HCT116 (cell line): Measurements from ENCODE around the gene CLEC3B. TPM values are rescaled to one million over a fixed set of nuclear protein-coding genes. Genes with fewer than 3 reads are reported as not detected.

Experiments used
- ATAC-seq: fragments of 200-7000 bp; cut with Tn5 transposase; 2 replicates; pipeline ENCODE4 v1.9.1; 2020; ENCODE audit warnings: mild to moderate bottlenecking, moderate library complexity
- BruUV-seq: library from RNA; stranded (reverse); fragments of 400-500 nt; replicated peaks from 2 replicates; lab custom pipeline; 2021; lab: Mats Ljungman, UMichigan
- CTCF ChIA-PET: fragments of 300-600 bp; sonication (Branson Sonifier 250); formaldehyde crosslinking; loops from one replicate; lab custom pipeline; 2021; ENCODE audit warnings: antibody characterized with exemption; lab: Charles Lee
- POLR2A ChIA-PET: fragments of 300-600, 350-600 bp; sonication (Branson Sonifier 250); formaldehyde crosslinking; loops from one replicate; lab custom pipeline; 2021; ENCODE audit warnings: antibody characterized with exemption; lab: Charles Lee
- RAD21 ChIA-PET, 2 experiments: fragments of 300-600 bp; sonication (Branson Sonifier 250); formaldehyde crosslinking; loops; one replicate each; lab custom pipeline; 2023; ENCODE audit warnings: low total read pairs in 2 of 2; ENCODE audit not compliant: uncharacterized antibody in 2 of 2, unreplicated experiment in 2 of 2, low non-redundant PET in 1 of 2; lab: Charles Lee
- DNase-seq: peaks from one replicate; pipeline ENCODE4 v3.0.0-alpha.2; 2010; ENCODE audit warnings: low read depth, low spot score
- H2AFZ ChIP-seq: fragments of 200-600 bp; shearing (Covaris generic), sonication (generic); 2 replicates; pipeline ENCODE4 v1.6.1; 2017; ENCODE audit warnings: low read depth, mixed run types, mixed read lengths, antibody characterized with exemption, low read length; ENCODE audit not compliant: poor library complexity, severe bottlenecking
- H3K27ac ChIP-seq: 2 replicates; pipeline ENCODE4 v1.5.1; 2012; ENCODE audit warnings: low read depth, low read length
- H3K27me3 ChIP-seq: fragments of 200-600 bp; sonication (generic); 2 replicates; pipeline ENCODE4 v1.6.1; 2016; ENCODE audit warnings: mixed run types, low read length, mixed read lengths; ENCODE audit not compliant: insufficient read depth
- H3K36me3 ChIP-seq, 2 experiments: fragments of 200-500 bp in 1 of 2; fragments of 200-600 bp in 1 of 2; sonication (Bioruptor generic) in 1 of 2; sonication (generic) in 1 of 2; 2 replicates each; pipeline versions ENCODE4 v1.5.1 to v1.6.1; 2014 to 2016; ENCODE audit warnings: low read length in 2 of 2, inconsistent platforms in 1 of 2, mixed read lengths in 1 of 2, mixed run types in 1 of 2; ENCODE audit not compliant: insufficient read depth in 2 of 2, control insufficient read depth in 1 of 2
- H3K4me1 ChIP-seq, 2 experiments: fragments of 200-600 bp in 1 of 2; sonication (generic) in 1 of 2; 2 replicates each; pipeline versions ENCODE4 v1.5.1 to v1.6.1; 2012 to 2017; ENCODE audit warnings: low read length in 2 of 2, inconsistent platforms in 1 of 2, mild to moderate bottlenecking in 1 of 2, mixed read lengths in 1 of 2, mixed run types in 1 of 2, moderate library complexity in 1 of 2; ENCODE audit not compliant: insufficient read depth in 2 of 2, control insufficient read depth in 1 of 2
- H3K4me2 ChIP-seq: fragments of 200-600 bp; sonication (generic); 2 replicates; pipeline ENCODE4 v1.6.1; 2017; ENCODE audit warnings: mixed run types, low read length, mixed read lengths
- H3K4me3 ChIP-seq, 2 experiments: fragments of 200-600 bp in 1 of 2; sonication (generic) in 1 of 2; replicated peaks in 1 of 2; 2 replicates each; pipeline ENCODE4 v1.5.1; 2011 to 2016; ENCODE audit warnings: low read length in 2 of 2, control low read depth in 1 of 2, low read depth in 1 of 2, mild to moderate bottlenecking in 1 of 2, mixed read lengths in 1 of 2, mixed run types in 1 of 2
- H3K79me2 ChIP-seq: fragments of 200-600 bp; sonication (generic); 2 replicates; pipeline ENCODE4 v1.6.1; 2017; ENCODE audit warnings: mild to moderate bottlenecking, mixed run types, low read length, moderate library complexity, mixed read lengths; ENCODE audit not compliant: insufficient read depth
- H3K9ac ChIP-seq: fragments of 200-600 bp; sonication (generic); 2 replicates; pipeline ENCODE4 v1.6.1; 2016; ENCODE audit warnings: low read length, mixed read lengths
- H3K9me2 ChIP-seq: fragments of 200-600 bp; sonication (generic), shearing (Covaris generic); 2 replicates; pipeline ENCODE4 v1.6.1; 2017; ENCODE audit warnings: mixed run types, mild to moderate bottlenecking, moderate library complexity; ENCODE audit not compliant: insufficient read depth
- H3K9me3 ChIP-seq, 2 experiments: fragments of 200-500 bp in 1 of 2; fragments of 200-600 bp in 1 of 2; sonication (Bioruptor generic) in 1 of 2; sonication (generic) in 1 of 2; 2 replicates each; pipeline ENCODE4 v1.6.1; 2014 to 2017; ENCODE audit warnings: low read length in 2 of 2, mixed read lengths in 2 of 2, inconsistent platforms in 1 of 2, low read depth in 1 of 2, mild to moderate bottlenecking in 1 of 2, mixed run types in 1 of 2, moderate library complexity in 1 of 2; ENCODE audit not compliant: control insufficient read depth in 1 of 2, insufficient read depth in 1 of 2
- H4K20me1 ChIP-seq: fragments of 200-600 bp; sonication (generic), shearing (Covaris generic); 2 replicates; pipeline ENCODE4 v1.6.1; 2017; ENCODE audit warnings: mixed run types, mild to moderate bottlenecking, moderate library complexity; ENCODE audit not compliant: insufficient read depth
- EGR1 ChIP-seq: IDR thresholded peaks from 2 replicates; pipeline ENCODE4 v1.6.1; 2012; ENCODE audit warnings: low read depth
- EZH2 ChIP-seq: fragments of 200-600 bp; sonication (generic); IDR thresholded peaks from 2 replicates; pipeline ENCODE4 v1.6.1; 2017; ENCODE audit warnings: antibody characterized with exemption, mixed run types
- FOSL1 ChIP-seq: IDR thresholded peaks from 2 replicates; pipeline ENCODE4 v1.6.1; 2012; ENCODE audit warnings: low read depth
- POLR2A ChIP-seq: IDR thresholded peaks from 2 replicates; pipeline ENCODE4 v1.7.0; 2011; ENCODE audit warnings: borderline replicate concordance; ENCODE audit not compliant: insufficient read depth, insufficient read length; ENCODE audit errors: extremely low read depth
- POLR2AphosphoS5 ChIP-seq: IDR thresholded peaks from 2 replicates; pipeline ENCODE4 v1.6.1; 2011; ENCODE audit warnings: mild to moderate bottlenecking, low read depth, low read length, moderate library complexity
- RAD21 ChIP-seq: IDR thresholded peaks from 2 replicates; pipeline ENCODE4 v1.6.1; 2012; ENCODE audit warnings: low read depth, mild to moderate bottlenecking
- SIN3A ChIP-seq: IDR thresholded peaks from 2 replicates; pipeline ENCODE4 v1.6.1; 2012; ENCODE audit warnings: low read depth
- SP1 ChIP-seq: IDR thresholded peaks from 2 replicates; pipeline ENCODE4 v1.6.1; 2012; ENCODE audit warnings: low read depth
- TCF7L2 ChIP-seq: IDR thresholded peaks from 2 replicates; pipeline ENCODE4 v1.7.0; 2011; ENCODE audit warnings: borderline replicate concordance, inconsistent platforms; ENCODE audit not compliant: insufficient read depth, insufficient read length; ENCODE audit errors: extremely low read depth
- YY1 ChIP-seq: IDR thresholded peaks from 2 replicates; pipeline ENCODE4 v1.6.1; 2011; ENCODE audit warnings: low read length, low read depth, moderate library complexity, mild to moderate bottlenecking; ENCODE audit not compliant: insufficient replicate concordance; ENCODE audit errors: extremely low read depth
- intact Hi-C: fragments of 100-400 bp; cut with micrococcal nuclease; formaldehyde crosslinking; loops from 2 replicates; pipeline ENCODE4 v1.10.0; 2022
- total RNA-seq: library from RNA; stranded (reverse); gene quantifications from one replicate; pipeline ENCODE4 v1.2.1, GENCODE V29; 2021; ENCODE audit not compliant: unreplicated experiment
- TF ChIP-seq, protein P1 (sequence below): IDR thresholded peaks from 2 replicates; pipeline ENCODE4 v1.6.1; 2012; ENCODE audit warnings: low read depth
- TF ChIP-seq, protein P2 (sequence below): IDR thresholded peaks from 2 replicates; pipeline ENCODE4 v1.6.1; 2012
- TF ChIP-seq, protein P3 (sequence below), 3 experiments: fragments of 200-600 bp in 1 of 3; sonication (generic) in 1 of 3; IDR thresholded peaks in 2 of 3; conservative IDR thresholded peaks in 1 of 3; 2 replicates each; pipeline ENCODE4 v1.5.1; 2012 to 2017; ENCODE audit warnings: low read depth in 2 of 3, low read length in 2 of 3, antibody characterized with exemption in 1 of 3, borderline replicate concordance in 1 of 3, control low read depth in 1 of 3, mild to moderate bottlenecking in 1 of 3, mixed read lengths in 1 of 3, mixed run types in 1 of 3, moderate library complexity in 1 of 3; ENCODE audit not compliant: insufficient read depth in 1 of 3
- TF ChIP-seq, protein P4 (sequence below): IDR thresholded peaks from 2 replicates; pipeline ENCODE4 v1.6.1; 2012

The CLEC3B gene
- total RNA-seq, 1 experiment from 2014 or later, result 0.57 TPM

DNA sequence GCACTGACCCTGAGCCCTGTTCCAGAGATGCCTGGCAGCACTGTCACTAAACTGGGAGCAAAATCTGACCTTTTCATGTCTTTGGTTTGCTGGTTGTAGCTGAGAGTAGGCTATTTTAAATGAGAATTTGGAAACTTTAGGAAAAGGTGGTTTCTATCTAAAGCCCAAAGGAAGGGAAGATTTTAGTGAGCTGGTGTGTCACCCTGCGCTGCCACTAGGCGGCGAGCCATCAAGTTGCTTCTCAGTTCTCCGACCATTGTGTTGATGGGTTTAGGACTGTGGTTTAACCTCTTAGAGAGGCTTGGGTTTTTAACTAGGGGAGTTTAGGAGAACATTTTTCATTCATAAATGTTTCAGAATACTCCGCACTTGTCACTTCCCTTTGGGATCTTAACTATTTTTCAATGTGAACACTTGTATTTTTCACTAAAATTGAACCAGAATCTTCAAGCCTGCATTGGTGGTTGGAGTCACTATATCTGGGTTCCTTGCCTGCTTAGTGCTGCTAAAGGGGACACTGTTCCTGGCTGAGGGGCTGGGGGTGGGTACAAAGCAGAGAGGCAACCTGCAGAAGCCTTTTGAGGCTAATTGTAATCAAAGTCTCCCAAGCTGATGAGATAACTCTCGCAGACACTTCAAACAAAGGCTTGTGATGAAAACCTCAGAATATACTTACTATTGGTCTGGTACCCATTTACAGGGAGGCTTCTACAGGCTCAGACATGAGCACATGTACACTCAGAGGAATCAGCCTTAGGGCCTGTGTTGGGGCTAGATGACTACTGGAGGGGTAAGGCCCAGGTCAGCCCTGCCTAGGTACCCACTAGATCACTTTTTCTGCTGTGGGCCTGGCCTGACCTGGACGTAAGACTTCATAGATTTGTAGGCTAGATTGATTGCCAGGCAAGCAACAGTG, 33.3 kb upstream of the CLEC3B start:
- POLR2A ChIA-PET, result no interaction called here
- no peaks in the 10 kb centered on the region for H3K27me3 ChIP-seq
- H2AFZ ChIP-seq, result no peak overlapping the region
- BruUV-seq, result no TSS peak
- intact Hi-C loops, result loop anchor here (10.0 kb wide), 1 partner anchor 458 kb away; no protein-coding TSS in a partner anchor
- TF ChIP-seq, protein P1, sequence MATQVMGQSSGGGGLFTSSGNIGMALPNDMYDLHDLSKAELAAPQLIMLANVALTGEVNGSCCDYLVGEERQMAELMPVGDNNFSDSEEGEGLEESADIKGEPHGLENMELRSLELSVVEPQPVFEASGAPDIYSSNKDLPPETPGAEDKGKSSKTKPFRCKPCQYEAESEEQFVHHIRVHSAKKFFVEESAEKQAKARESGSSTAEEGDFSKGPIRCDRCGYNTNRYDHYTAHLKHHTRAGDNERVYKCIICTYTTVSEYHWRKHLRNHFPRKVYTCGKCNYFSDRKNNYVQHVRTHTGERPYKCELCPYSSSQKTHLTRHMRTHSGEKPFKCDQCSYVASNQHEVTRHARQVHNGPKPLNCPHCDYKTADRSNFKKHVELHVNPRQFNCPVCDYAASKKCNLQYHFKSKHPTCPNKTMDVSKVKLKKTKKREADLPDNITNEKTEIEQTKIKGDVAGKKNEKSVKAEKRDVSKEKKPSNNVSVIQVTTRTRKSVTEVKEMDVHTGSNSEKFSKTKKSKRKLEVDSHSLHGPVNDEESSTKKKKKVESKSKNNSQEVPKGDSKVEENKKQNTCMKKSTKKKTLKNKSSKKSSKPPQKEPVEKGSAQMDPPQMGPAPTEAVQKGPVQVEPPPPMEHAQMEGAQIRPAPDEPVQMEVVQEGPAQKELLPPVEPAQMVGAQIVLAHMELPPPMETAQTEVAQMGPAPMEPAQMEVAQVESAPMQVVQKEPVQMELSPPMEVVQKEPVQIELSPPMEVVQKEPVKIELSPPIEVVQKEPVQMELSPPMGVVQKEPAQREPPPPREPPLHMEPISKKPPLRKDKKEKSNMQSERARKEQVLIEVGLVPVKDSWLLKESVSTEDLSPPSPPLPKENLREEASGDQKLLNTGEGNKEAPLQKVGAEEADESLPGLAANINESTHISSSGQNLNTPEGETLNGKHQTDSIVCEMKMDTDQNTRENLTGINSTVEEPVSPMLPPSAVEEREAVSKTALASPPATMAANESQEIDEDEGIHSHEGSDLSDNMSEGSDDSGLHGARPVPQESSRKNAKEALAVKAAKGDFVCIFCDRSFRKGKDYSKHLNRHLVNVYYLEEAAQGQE, result no peak
- TF ChIP-seq, protein P2, sequence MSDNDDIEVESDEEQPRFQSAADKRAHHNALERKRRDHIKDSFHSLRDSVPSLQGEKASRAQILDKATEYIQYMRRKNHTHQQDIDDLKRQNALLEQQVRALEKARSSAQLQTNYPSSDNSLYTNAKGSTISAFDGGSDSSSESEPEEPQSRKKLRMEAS, result no peak
- TF ChIP-seq POLR2A (no peak), POLR2AphosphoS5 (no peak), FOSL1 (no peak), EGR1 (no peak), EZH2 (no peak), YY1 (no peak), RAD21 (peak; percentile 37), SP1 (no peak), SIN3A (no peak), TCF7L2 (no peak)
- TF ChIP-seq, protein P3, sequence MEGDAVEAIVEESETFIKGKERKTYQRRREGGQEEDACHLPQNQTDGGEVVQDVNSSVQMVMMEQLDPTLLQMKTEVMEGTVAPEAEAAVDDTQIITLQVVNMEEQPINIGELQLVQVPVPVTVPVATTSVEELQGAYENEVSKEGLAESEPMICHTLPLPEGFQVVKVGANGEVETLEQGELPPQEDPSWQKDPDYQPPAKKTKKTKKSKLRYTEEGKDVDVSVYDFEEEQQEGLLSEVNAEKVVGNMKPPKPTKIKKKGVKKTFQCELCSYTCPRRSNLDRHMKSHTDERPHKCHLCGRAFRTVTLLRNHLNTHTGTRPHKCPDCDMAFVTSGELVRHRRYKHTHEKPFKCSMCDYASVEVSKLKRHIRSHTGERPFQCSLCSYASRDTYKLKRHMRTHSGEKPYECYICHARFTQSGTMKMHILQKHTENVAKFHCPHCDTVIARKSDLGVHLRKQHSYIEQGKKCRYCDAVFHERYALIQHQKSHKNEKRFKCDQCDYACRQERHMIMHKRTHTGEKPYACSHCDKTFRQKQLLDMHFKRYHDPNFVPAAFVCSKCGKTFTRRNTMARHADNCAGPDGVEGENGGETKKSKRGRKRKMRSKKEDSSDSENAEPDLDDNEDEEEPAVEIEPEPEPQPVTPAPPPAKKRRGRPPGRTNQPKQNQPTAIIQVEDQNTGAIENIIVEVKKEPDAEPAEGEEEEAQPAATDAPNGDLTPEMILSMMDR (IDR thresholded peaks at IDR 0.05 in 2 of 3, conservative IDR thresholded peaks at IDR 0.05 in 1 of 3; ENCODE audit: borderline replicate concordance in 1 of 3, insufficient read depth in 1 of 3, low read depth in 2 of 3, low read length in 2 of 3), result peak; percentile 34 to 95 (median 86); a peak in 4 of 6 replicates
- TF ChIP-seq, protein P4, sequence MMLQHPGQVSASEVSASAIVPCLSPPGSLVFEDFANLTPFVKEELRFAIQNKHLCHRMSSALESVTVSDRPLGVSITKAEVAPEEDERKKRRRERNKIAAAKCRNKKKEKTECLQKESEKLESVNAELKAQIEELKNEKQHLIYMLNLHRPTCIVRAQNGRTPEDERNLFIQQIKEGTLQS, result no peak
- no peak overlapping the region for H3K4me3 ChIP-seq
- no peak overlapping the region for H3K9ac ChIP-seq
- peak; percentile 75 for ATAC-seq
- peaks cover 26 to 30% of the 10 kb centered on the region in 2 experiments for H3K4me1 ChIP-seq
- DNase-seq, result no peak
- RAD21 ChIA-PET, result no interaction called here
- peaks cover 9 to 45% of the 10 kb centered on the region in 2 experiments; a peak in 3 of 4 replicates for H3K36me3 ChIP-seq
- H3K4me2 ChIP-seq, result peak overlapping the region; percentile 41
- H3K9me2 ChIP-seq, result no peaks in the 10 kb centered on the region
- peaks cover 82% of the 10 kb centered on the region for H3K79me2 ChIP-seq
- peaks cover 5% of the 10 kb centered on the region; the same call in 1 of the 2 replicates for H4K20me1 ChIP-seq
- H3K9me3 ChIP-seq, result no peaks in the 10 kb centered on the region
- CTCF ChIA-PET, result interaction anchor here (0.8 to 1.4 kb wide), 8 partner anchors 8 to 704 kb away, joined by 3 to 9 read pairs (median 3); partner anchors contain the start of genes EXOSC7 and ZDHHC3
- peak overlapping the region; percentile 37 for H3K27ac ChIP-seq
